ENCODE measurements around the gene ADARB1. TPM values are rescaled to one million over a fixed set of nuclear protein-coding genes. Genes with fewer than 3 reads are reported as not detected.

The ADARB1 gene
- total RNA-seq, 1 donor from 2014 or later: 5.1 TPM

DNA sequence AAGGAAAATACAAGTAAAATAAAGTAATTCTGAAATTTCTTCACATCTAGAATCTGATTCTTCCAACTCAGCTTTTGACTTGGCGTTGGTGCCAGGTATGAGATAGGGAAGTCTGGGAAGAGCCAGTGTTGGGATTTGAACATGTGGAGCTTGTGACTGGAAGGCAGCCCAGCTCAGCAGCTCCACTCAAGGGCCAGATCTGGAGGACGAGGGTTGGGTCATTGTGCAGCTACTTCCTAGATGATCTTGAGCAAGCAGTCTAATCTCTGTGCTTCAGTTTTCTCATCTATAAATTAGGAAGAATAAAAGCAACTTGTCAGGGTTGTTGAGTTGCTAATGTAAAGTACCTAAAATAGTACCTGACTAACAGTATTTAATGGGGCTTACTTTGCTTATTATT lies 5.0 kb downstream of the ADARB1 start:
- H3K4me3 Mint-ChIP-seq: no peak overlapping the region
- H2AFZ ChIP-seq (replicated peaks): no peak overlapping the region
- no peaks in the 10 kb centered on the region for H3K36me3 ChIP-seq
- peaks cover 17% of the 10 kb centered on the region for H3F3A ChIP-seq (ENCODE audit: low read depth)
- peaks cover 25% of the 10 kb centered on the region for H3K27me3 ChIP-seq
- H3K27me3 Mint-ChIP-seq (ENCODE audit: insufficient read depth, low read depth): peaks cover 6% of the 10 kb centered on the region
- no peak overlapping the region for H3K4me3 ChIP-seq
- no peaks in the 10 kb centered on the region for H3K36me3 Mint-ChIP-seq
- H3K9ac ChIP-seq: no peak overlapping the region
- no peaks in the 10 kb centered on the region for H3K9me3 Mint-ChIP-seq
- TF ChIP-seq EZH2phosphoT487 (IDR thresholded peaks at IDR 0.05): no peak
- TF ChIP-seq, protein P1, sequence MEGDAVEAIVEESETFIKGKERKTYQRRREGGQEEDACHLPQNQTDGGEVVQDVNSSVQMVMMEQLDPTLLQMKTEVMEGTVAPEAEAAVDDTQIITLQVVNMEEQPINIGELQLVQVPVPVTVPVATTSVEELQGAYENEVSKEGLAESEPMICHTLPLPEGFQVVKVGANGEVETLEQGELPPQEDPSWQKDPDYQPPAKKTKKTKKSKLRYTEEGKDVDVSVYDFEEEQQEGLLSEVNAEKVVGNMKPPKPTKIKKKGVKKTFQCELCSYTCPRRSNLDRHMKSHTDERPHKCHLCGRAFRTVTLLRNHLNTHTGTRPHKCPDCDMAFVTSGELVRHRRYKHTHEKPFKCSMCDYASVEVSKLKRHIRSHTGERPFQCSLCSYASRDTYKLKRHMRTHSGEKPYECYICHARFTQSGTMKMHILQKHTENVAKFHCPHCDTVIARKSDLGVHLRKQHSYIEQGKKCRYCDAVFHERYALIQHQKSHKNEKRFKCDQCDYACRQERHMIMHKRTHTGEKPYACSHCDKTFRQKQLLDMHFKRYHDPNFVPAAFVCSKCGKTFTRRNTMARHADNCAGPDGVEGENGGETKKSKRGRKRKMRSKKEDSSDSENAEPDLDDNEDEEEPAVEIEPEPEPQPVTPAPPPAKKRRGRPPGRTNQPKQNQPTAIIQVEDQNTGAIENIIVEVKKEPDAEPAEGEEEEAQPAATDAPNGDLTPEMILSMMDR (IDR thresholded peaks at IDR 0.05): no peak
- TF ChIP-seq EZH2 (IDR thresholded peaks at IDR 0.05): no peak
- peaks cover 5% of the 10 kb centered on the region for H3K4me1 ChIP-seq
- peaks cover 24% of the 10 kb centered on the region for H4K20me1 ChIP-seq (ENCODE audit: low read depth)
- no peaks in the 10 kb centered on the region for H3K9me3 ChIP-seq (ENCODE audit: low read depth)
- no peak overlapping the region for H3K27ac Mint-ChIP-seq
- peaks cover 18% of the 10 kb centered on the region for H3K4me1 Mint-ChIP-seq
- no peak for DNase-seq (ENCODE audit: low spot score)
- H3K4me2 ChIP-seq: no peak overlapping the region
- no peak overlapping the region for H3K27ac ChIP-seq
- peaks cover 12% of the 10 kb centered on the region for H3K79me2 ChIP-seq (ENCODE audit: low read depth)

DNA sequence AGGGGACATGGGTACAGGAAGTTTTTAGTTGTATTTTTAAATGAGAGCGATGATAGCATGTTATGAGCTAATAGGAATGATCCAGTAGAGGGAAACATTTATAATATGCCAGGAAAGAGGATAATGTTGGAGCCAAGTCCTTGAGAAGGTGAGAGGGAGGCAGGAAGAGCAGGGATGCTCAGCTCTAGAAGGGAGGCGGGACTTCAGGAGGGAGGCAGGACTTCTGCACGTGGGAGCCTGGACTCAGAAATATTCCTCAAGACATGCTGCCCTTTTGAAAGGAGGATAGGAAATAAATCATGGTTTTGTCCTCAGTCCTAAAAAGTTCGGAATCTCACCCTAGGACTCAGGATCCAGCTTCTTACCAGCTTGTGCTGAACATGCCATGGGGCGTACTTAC lies 5.9 kb downstream of the ADARB1 start:
- Histone ChIP-seq H4K20me1 (ENCODE audit: low read depth) (peaks cover 29% of the 10 kb centered on the region), H3K27me3 (peaks cover 20% of the 10 kb centered on the region), H3K27ac (no peak overlapping the region), H3K9ac (no peak overlapping the region), H3K9me3 (ENCODE audit: low read depth) (no peaks in the 10 kb centered on the region), H3K36me3 (no peaks in the 10 kb centered on the region), H3K4me3 (no peak overlapping the region), H3K79me2 (ENCODE audit: low read depth) (peaks cover 12% of the 10 kb centered on the region), H3F3A (ENCODE audit: low read depth) (peaks cover 13% of the 10 kb centered on the region), H3K4me1 (peaks cover 11% of the 10 kb centered on the region), H3K4me2 (no peak overlapping the region), H2AFZ (replicated peaks) (no peak overlapping the region)
- Mint-ChIP-seq H3K9me3 (no peaks in the 10 kb centered on the region), H3K27ac (no peak overlapping the region), H3K36me3 (no peaks in the 10 kb centered on the region), H3K4me3 (no peak overlapping the region), H3K4me1 (peaks cover 21% of the 10 kb centered on the region), H3K27me3 (ENCODE audit: insufficient read depth, low read depth) (peaks cover 6% of the 10 kb centered on the region)
- DNase-seq (ENCODE audit: low spot score): no peak
- TF ChIP-seq, protein P1 (IDR thresholded peaks at IDR 0.05): no peak
- no peak for TF ChIP-seq EZH2phosphoT487 (IDR thresholded peaks at IDR 0.05)
- TF ChIP-seq EZH2 (IDR thresholded peaks at IDR 0.05): no peak

DNA sequence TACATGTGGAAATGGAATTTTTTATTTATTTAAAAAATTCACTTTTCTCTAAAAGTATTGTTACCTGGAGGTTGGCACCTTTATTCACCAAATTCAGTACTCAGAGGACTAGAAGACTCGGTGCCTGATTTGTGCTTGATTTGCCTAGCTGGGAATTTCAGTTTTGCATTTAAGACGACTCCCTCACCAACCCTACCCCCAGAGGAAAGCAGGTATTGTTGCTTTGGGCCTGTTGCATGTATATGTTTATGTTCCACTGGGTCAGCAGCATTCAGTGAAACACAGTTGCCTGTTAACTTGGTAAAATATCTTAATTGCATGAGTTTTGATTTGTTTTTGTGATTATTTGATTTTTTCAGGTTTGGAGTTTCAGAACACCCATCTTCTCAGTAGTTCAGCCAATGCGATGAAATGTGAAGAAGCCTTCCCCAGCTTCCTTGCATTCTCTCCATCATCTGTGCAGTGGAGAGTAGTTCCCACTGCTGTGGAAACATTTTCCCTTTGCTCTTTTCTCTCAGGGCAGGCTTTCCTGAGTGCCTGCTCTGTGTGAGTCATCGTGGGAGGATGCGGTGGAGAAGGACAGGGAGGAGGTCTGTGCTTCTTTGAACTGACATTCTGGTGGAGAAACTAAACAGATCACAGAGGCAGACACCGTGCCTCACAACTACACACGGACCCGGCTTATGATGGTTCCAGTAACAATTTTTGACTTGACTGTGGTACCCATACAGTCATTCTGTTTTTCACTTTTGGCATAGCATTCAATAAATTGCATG lies 6.4 kb downstream of the ADARB1 start:
- TF ChIP-seq, protein P1 (IDR thresholded peaks at IDR 0.05): no peak
- TF ChIP-seq EZH2 (IDR thresholded peaks at IDR 0.05) (no peak), EZH2phosphoT487 (IDR thresholded peaks at IDR 0.05) (no peak)
- Histone ChIP-seq H3K4me2 (no peak overlapping the region), H3K9me3 (ENCODE audit: low read depth) (no peaks in the 10 kb centered on the region), H3K79me2 (ENCODE audit: low read depth) (peaks cover 9% of the 10 kb centered on the region), H3K9ac (no peak overlapping the region), H3K27ac (no peak overlapping the region), H3K27me3 (peaks cover 14% of the 10 kb centered on the region), H4K20me1 (ENCODE audit: low read depth) (peaks cover 24% of the 10 kb centered on the region), H3F3A (ENCODE audit: low read depth) (peaks cover 7% of the 10 kb centered on the region), H3K4me1 (peaks cover 12% of the 10 kb centered on the region), H3K36me3 (no peaks in the 10 kb centered on the region), H2AFZ (replicated peaks) (no peak overlapping the region), H3K4me3 (no peak overlapping the region)
- Mint-ChIP-seq H3K4me3 (no peak overlapping the region), H3K9me3 (no peaks in the 10 kb centered on the region), H3K36me3 (no peaks in the 10 kb centered on the region), H3K4me1 (peaks cover 16% of the 10 kb centered on the region), H3K27me3 (ENCODE audit: insufficient read depth, low read depth) (peaks cover 3% of the 10 kb centered on the region), H3K27ac (no peak overlapping the region)
- no peak for DNase-seq (ENCODE audit: low spot score)
